Naive thymus-derived CD8-positive, alpha-beta T cell (primary cell): ENCODE data around the gene NTM. TPM values are rescaled to one million over a fixed set of nuclear protein-coding genes. Genes with fewer than 3 reads are reported as not detected.

Experiments used
- ATAC-seq, 2 donors: fragments of 150-1000 bp; cut with Tn5 transposase in 1 of 2; sonication (Bioruptor Pico), chemical (Tn5 transposase) in 1 of 2; 1 replicate in 1 of 2; 2 replicates in 1 of 2; pipeline ENCODE4 v1.10.0; 2021; ENCODE audit warnings: mild to moderate bottlenecking in 2 of 2, moderate library complexity in 2 of 2
- POLR2A ChIA-PET: fragments of 350-600 bp; sonication (Branson Sonifier 250); formaldehyde crosslinking; loops from one replicate; lab custom pipeline; 2021; ENCODE audit warnings: antibody characterized with exemption; lab: Charles Lee
- DNase-seq, 10 donors: peaks; one replicate each; pipeline versions ENCODE4 v3.0.0 to v3.0.0-alpha.2; 2020 to 2022
- H3K27ac Mint-ChIP-seq, 10 donors: one replicate each; pipeline ENCODE4 v1.8.0; 2020 to 2022; ENCODE audit warnings: mild to moderate bottlenecking in 10 of 10, mixed read lengths in 10 of 10, moderate library complexity in 4 of 10, inconsistent platforms in 1 of 10
- H3K27me3 Mint-ChIP-seq, 5 donors: one replicate each; pipeline ENCODE4 v1.8.0; 2021 to 2022; ENCODE audit warnings: mixed read lengths in 5 of 5
- H3K36me3 Mint-ChIP-seq, 3 donors: one replicate each; pipeline ENCODE4 v1.8.0; 2020 to 2022; ENCODE audit warnings: mixed read lengths in 3 of 3, mild to moderate bottlenecking in 2 of 3, inconsistent platforms in 1 of 3
- H3K4me1 Mint-ChIP-seq, 4 donors: one replicate each; pipeline ENCODE4 v1.8.0; 2021 to 2022; ENCODE audit warnings: mixed read lengths in 4 of 4
- H3K4me3 Mint-ChIP-seq, 10 donors: one replicate each; pipeline ENCODE4 v1.8.0; 2020 to 2022; ENCODE audit warnings: mild to moderate bottlenecking in 10 of 10, mixed read lengths in 10 of 10, moderate library complexity in 6 of 10, inconsistent platforms in 1 of 10
- H3K9me3 Mint-ChIP-seq, 9 donors: one replicate each; pipeline ENCODE4 v1.8.0; 2020 to 2022; ENCODE audit warnings: mixed read lengths in 9 of 9, mild to moderate bottlenecking in 3 of 9, inconsistent platforms in 1 of 9, moderate library complexity in 1 of 9
- polyA plus RNA-seq, 3 donors: library from polyadenylated mRNA; unstranded; fragments of 300-500 nt; fragmentation: Illumina TruSeq; gene quantifications; one replicate each; pipeline ENCODE4 v1.2.3, GENCODE V29; 2021
- total RNA-seq, 8 experiments: library from RNA in 2 of 8; stranded (reverse) in 2 of 8; gene quantifications; one replicate each; pipeline ENCODE4 v1.2.3 and lab custom pipeline; 2021 to 2026

NTM gene
- total and polyA plus RNA-seq, 5 experiments from 2014 or later: not detected

DNA sequence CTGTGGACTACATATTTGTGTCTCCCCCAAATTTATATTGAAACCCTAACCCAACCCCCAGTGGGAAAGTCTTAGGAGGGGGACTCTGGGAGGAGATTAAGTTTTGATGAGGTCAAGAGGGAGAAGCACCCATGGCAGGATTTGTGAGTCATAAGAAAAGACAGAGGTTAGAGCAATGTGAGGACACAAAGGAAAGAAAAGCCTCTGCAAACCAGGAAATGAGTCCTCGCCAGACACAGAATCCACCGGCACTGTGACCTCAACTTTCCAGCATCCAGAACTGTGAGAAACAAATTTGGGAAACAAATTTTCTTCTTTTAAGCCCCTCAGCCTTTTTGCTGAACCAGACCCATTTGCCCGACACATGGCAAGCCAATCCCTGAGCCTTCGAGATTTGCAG is 397.0 kb downstream of the NTM start:
- Mint-ChIP-seq H3K4me3 (no peak overlapping the region), H3K9me3 (peaks cover 0 to 7% (median 0%) of the 10 kb centered on the region in 9 donors), H3K4me1 (no peaks in the 10 kb centered on the region), H3K27ac (no peak overlapping the region), H3K36me3 (no peaks in the 10 kb centered on the region), H3K27me3 (peaks cover 0 to 13% (median 0%) of the 10 kb centered on the region in 5 donors)
- DNase-seq (no peak), ATAC-seq (no peak)
- POLR2A ChIA-PET: no interaction called here

DNA sequence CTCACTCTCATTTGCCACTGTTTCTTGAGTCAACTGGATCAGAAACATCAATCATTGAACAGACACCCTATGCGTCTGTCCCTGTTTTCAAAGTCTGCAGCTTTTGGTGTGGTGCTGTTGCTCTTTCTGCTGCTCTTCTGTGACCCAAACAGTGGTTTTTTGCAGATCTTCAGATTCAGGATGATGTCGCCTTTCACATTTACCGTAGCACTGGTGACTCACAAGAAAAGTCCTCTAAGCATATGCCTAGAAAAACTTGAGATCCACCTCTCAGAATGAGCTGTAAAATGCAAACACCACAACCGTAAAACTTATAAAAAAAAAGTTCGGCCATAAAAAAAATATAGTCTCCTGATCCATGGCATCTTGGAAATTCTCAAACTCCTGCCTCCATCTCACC is 400.4 kb downstream of the NTM start:
- peaks cover 0 to 2% (median 0%) of the 10 kb centered on the region in 3 donors for H3K36me3 Mint-ChIP-seq
- H3K27me3 Mint-ChIP-seq: peaks cover 0 to 12% (median 3%) of the 10 kb centered on the region in 5 donors
- DNase-seq (no peak), ATAC-seq (no peak)
- no peaks in the 10 kb centered on the region for H3K4me1 Mint-ChIP-seq
- H3K27ac Mint-ChIP-seq: no peak overlapping the region
- POLR2A ChIA-PET: no interaction called here
- peaks cover 0 to 7% (median 0%) of the 10 kb centered on the region in 9 donors for H3K9me3 Mint-ChIP-seq
- H3K4me3 Mint-ChIP-seq: no peak overlapping the region

DNA sequence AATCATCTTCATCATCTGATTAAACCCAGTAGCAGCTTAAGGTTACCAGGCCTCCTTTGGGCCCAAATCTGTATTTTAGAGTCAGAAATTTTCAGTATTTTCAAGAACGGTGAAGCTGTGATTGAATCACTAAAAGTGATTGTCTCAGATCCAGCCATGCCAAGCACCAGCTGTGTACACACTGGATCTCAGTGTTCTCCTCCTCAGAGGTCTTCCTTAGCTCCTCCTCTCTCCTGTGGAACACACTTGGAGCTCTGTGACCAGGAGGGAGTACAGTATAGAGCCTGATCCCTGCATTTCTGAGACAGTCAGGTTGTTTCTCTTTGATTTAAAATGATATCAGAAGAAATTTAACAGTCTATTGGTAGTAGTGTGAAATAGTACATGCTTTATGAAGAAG is 401.1 kb downstream of the NTM start:
- Mint-ChIP-seq H3K9me3 (peaks cover 0 to 7% (median 0%) of the 10 kb centered on the region in 9 donors), H3K27me3 (peaks cover 0 to 12% (median 3%) of the 10 kb centered on the region in 5 donors), H3K4me1 (no peaks in the 10 kb centered on the region), H3K36me3 (peaks cover 0 to 2% (median 0%) of the 10 kb centered on the region in 3 donors), H3K27ac (no peak overlapping the region), H3K4me3 (no peak overlapping the region)
- ATAC-seq: no peak
- no peak for DNase-seq
- POLR2A ChIA-PET: no interaction called here

DNA sequence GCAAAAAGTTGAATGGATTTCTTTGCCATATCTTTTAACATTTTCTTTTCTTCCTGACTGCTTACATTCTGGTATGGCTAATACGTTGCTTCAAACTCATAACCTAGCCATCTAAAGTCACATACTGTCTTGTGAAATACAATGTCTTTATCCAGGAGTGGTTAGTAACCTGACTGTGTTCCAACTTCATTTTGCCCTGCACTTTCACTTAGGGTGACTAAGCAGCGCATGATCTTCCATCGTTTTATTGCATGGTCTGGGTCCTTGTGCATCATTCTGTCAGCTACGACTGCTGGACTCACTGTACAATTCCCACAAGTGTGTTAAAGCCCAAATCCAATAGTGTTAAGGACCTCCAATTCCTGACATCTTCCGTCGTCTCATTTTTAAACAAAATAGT is 403.2 kb downstream of the NTM start:
- peaks cover 0 to 7% (median 0%) of the 10 kb centered on the region in 9 donors for H3K9me3 Mint-ChIP-seq
- H3K4me1 Mint-ChIP-seq: no peaks in the 10 kb centered on the region
- H3K36me3 Mint-ChIP-seq: peaks cover 0 to 2% (median 0%) of the 10 kb centered on the region in 3 donors
- H3K4me3 Mint-ChIP-seq: no peak overlapping the region
- ATAC-seq: no peak
- no peak for DNase-seq
- peaks cover 0 to 12% (median 3%) of the 10 kb centered on the region in 5 donors for H3K27me3 Mint-ChIP-seq
- H3K27ac Mint-ChIP-seq: no peak overlapping the region
- POLR2A ChIA-PET: no interaction called here

DNA sequence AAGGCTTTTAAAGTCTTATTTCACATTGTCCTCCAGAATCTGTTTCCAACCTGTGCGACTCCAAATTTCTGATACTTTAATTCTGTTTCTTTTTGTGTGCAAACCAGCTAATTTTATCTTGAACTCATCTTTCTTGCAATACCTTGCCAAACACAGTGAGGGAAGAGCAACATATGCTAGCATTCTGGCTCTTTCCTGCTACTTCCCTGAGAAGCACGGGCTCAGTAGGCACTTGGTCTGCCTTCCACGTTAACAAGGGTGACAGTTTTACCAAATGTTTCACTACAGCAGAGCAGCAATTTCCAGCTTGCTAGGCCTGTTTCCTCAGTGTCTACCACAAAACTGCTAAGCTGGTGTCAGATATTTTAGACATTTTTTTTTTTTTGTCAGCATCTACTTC is 405.8 kb downstream of the NTM start:
- Mint-ChIP-seq H3K27me3 (peaks cover 0 to 20% (median 3%) of the 10 kb centered on the region in 5 donors), H3K36me3 (peaks cover 0 to 2% (median 0%) of the 10 kb centered on the region in 3 donors), H3K4me3 (no peak overlapping the region), H3K9me3 (no peaks in the 10 kb centered on the region), H3K27ac (no peak overlapping the region), H3K4me1 (no peaks in the 10 kb centered on the region)
- ATAC-seq (no peak), DNase-seq (no peak)
- POLR2A ChIA-PET: no interaction called here

DNA sequence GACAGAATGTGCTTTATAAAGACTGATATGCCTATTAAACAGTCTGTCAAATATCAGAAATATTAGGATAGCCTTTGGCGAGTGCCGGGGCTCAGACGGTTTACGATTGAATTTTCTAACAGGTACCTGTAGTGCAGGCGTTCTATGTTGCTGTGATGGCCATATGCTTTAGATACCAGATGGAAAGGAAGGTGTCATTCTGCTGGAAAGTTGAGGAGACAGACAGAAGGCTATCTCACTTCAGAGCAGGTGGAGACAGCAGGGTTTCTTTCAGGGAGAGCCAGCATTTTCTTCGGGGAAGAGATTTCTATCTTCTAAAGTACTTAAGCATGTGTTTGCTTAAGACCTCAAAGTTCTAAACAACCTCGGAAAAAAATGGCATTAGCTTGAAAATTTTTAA is 415.4 kb downstream of the NTM start:
- Mint-ChIP-seq H3K36me3 (no peaks in the 10 kb centered on the region), H3K9me3 (peaks cover 0 to 17% (median 0%) of the 10 kb centered on the region in 9 donors), H3K4me1 (no peaks in the 10 kb centered on the region), H3K4me3 (no peak overlapping the region), H3K27ac (no peak overlapping the region), H3K27me3 (peaks cover 0 to 9% (median 2%) of the 10 kb centered on the region in 5 donors)
- ATAC-seq: no peak
- POLR2A ChIA-PET: no interaction called here
- DNase-seq: no peak

DNA sequence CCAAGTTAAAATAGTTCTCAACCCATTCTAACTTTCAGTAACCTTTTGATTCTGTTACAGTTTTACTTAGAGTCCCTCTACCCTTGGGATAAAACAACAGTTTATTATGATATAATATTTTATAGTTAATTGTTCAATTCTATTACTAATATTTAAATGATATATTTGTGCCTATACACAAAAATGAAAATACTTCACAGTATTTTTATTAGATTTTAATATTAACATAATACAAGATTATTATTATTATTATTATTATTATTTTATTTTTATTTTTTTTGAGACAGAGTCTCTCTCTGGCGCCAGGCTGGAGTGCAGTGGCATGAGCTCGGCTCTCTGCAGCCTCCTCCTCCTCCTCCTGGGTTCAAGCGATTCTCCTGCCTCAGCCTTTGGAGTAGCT is 416.7 kb downstream of the NTM start:
- Mint-ChIP-seq H3K4me3 (no peak overlapping the region), H3K36me3 (no peaks in the 10 kb centered on the region), H3K27ac (no peak overlapping the region), H3K4me1 (no peaks in the 10 kb centered on the region), H3K27me3 (peaks cover 0 to 6% (median 2%) of the 10 kb centered on the region in 5 donors), H3K9me3 (peaks cover 0 to 17% (median 0%) of the 10 kb centered on the region in 9 donors)
- DNase-seq (no peak), ATAC-seq (no peak)
- POLR2A ChIA-PET: no interaction called here

DNA sequence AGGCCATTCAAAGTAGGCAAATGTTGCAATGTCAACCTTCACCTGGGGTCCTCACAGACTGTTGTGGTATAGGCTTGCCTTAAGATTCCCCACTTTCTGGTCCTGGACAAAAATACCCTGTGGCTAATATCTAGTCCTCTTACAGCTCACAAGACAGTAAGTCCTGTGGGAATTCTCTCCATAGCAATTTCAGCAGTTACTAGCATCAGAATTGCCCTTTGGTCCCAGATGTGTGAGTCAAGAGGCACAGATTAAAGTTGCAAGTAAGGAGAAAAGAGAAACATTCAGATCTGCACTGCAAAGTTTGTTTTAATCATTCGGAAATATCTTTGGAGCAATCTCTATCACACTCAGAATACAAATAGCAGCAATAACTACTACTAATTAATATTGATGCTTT is 420.2 kb downstream of the NTM start:
- Mint-ChIP-seq H3K27ac (no peak overlapping the region), H3K27me3 (peaks cover 0 to 6% (median 1%) of the 10 kb centered on the region in 5 donors), H3K4me1 (no peaks in the 10 kb centered on the region), H3K4me3 (no peak overlapping the region), H3K36me3 (no peaks in the 10 kb centered on the region), H3K9me3 (peaks cover 0 to 19% (median 0%) of the 10 kb centered on the region in 9 donors)
- DNase-seq (no peak), ATAC-seq (no peak)
- POLR2A ChIA-PET: no interaction called here

DNA sequence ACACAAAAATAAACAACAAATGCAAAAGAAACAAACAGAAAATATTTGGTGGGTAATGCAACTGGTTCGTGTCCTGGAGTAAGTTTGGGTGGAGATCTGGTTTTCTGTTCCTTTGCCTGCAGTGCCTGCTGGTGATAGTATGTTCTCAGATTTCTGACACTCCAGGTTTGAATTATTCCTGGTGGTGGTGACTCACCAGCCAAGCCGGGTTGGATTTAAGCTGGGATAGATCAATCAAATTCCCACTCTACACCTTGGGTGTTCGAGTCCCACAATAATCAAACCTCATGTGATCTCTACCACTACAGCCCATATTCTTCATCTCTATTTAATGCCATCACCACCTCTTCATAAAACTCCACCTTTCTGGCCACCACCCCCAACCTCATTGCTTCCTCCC is 421.8 kb downstream of the NTM start:
- H3K27me3 Mint-ChIP-seq: peaks cover 0 to 12% (median 1%) of the 10 kb centered on the region in 5 donors
- H3K27ac Mint-ChIP-seq: no peak overlapping the region
- peaks cover 0 to 19% (median 0%) of the 10 kb centered on the region in 9 donors for H3K9me3 Mint-ChIP-seq
- POLR2A ChIA-PET: no interaction called here
- no peaks in the 10 kb centered on the region for H3K4me1 Mint-ChIP-seq
- DNase-seq: no peak
- ATAC-seq: no peak
- H3K4me3 Mint-ChIP-seq: no peak overlapping the region
- H3K36me3 Mint-ChIP-seq: no peaks in the 10 kb centered on the region

DNA sequence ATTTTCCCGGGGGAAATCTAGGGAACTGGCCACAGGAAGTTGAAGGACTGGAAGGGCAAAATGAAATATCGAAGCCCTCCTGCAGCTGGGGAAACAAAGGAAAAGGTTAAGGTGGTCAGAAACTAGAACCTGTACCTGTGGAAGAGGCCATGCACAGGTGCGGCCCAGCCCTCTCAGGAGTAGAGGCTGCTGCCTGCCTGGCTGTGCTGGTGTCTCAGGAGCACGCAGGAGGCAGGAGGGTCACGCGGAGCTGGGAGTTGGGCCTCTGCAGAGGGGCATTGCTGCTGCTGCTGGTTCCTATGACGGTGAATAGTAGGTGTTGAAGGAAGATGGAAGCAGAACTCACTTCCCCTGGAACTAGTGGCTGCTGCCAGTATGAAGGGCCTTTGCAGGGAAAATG is 425.7 kb downstream of the NTM start:
- POLR2A ChIA-PET: no interaction called here
- Mint-ChIP-seq H3K36me3 (no peaks in the 10 kb centered on the region), H3K27ac (no peak overlapping the region), H3K4me3 (no peak overlapping the region), H3K27me3 (peaks cover 0 to 6% (median 0%) of the 10 kb centered on the region in 5 donors), H3K9me3 (peaks cover 0 to 12% (median 0%) of the 10 kb centered on the region in 9 donors), H3K4me1 (no peaks in the 10 kb centered on the region)
- DNase-seq: no peak
- ATAC-seq: no peak

DNA sequence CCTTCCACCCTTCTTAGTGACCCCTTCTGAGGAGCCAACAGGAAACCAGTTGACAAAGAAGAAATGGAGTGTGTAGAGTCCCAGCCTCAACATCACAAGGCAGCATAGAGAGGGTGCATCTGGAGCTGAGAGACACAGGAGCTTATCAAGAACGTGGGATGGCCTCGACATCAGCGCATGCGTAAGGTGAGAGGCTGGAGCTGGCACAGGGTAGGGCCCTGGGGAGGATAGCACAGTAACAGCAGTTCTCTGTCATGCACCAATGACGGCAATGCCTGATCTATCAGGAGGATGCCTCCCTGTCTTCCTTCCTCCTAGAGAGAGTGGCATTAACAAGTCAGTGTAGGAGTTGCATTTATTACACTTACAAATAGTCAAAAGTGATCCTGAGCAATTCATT is 426.1 kb downstream of the NTM start:
- POLR2A ChIA-PET: no interaction called here
- H3K27ac Mint-ChIP-seq: no peak overlapping the region
- H3K36me3 Mint-ChIP-seq: no peaks in the 10 kb centered on the region
- no peak for ATAC-seq
- H3K27me3 Mint-ChIP-seq: peaks cover 0 to 6% (median 0%) of the 10 kb centered on the region in 5 donors
- DNase-seq: no peak
- no peaks in the 10 kb centered on the region for H3K4me1 Mint-ChIP-seq
- H3K9me3 Mint-ChIP-seq: peaks cover 0 to 12% (median 0%) of the 10 kb centered on the region in 9 donors
- H3K4me3 Mint-ChIP-seq: no peak overlapping the region

DNA sequence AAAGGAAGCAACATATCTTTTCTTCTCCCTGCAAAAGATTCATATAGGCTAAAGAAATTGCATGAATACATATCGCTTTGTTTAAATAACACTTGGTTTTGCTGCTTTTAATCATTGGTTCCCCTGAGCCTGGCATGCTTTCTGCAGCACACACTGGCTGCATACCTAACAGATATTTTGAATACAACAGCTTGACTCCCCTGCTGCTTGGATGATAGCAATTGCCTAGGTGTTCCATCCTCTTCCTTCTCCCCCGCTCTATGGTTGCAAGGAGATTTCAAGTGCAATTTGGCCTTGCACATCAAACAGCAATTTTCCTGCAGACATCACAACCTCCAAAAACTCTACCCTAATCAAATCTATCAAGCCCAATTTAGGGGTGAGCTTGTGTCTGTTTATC is 430.0 kb downstream of the NTM start:
- ATAC-seq (no peak), DNase-seq (no peak)
- Mint-ChIP-seq H3K4me1 (peaks cover 0 to 1% (median 0%) of the 10 kb centered on the region in 4 donors), H3K27ac (no peak overlapping the region), H3K36me3 (no peaks in the 10 kb centered on the region), H3K9me3 (peaks cover 0 to 21% (median 0%) of the 10 kb centered on the region in 9 donors), H3K4me3 (no peak overlapping the region), H3K27me3 (peaks cover 0 to 19% (median 2%) of the 10 kb centered on the region in 5 donors)
- POLR2A ChIA-PET: no interaction called here

DNA sequence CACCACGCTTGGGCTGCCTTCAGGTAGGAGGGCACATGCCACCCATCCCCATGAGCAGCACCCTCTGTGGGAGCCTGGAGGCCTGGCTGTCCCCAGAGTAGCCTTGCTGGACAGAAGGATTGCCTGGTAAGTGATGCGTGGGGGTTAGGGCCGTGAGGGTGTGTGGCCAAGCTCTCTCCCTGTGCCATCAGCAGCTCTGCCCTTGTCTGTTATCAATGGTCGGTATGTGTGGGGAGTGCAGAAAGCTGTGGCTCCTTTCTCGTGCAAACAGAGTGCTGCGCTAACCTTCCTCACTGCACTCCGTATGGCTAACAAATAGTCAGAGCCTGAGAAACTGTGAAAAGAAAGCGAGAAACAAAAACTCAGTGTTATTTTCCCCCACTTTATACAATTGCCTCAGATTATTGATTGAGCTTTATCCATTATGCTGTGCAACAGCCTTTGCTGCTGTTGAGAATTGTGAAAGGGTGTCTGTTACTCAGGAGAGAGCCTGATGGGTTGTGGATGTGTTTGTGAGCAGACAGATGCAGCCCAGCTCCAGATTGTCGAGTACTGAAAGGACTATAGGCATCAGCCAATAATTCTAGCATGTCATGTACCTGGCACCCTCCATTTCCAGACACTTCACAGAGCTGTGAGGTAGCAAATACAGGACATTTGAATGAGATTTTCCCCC is 432.2 kb downstream of the NTM start:
- Mint-ChIP-seq H3K27ac (no peak overlapping the region), H3K9me3 (peaks cover 0 to 21% (median 0%) of the 10 kb centered on the region in 9 donors), H3K4me3 (no peak overlapping the region), H3K27me3 (peaks cover 0 to 15% (median 2%) of the 10 kb centered on the region in 5 donors), H3K4me1 (peaks cover 0 to 1% (median 0%) of the 10 kb centered on the region in 4 donors), H3K36me3 (no peaks in the 10 kb centered on the region)
- no peak for ATAC-seq
- POLR2A ChIA-PET: no interaction called here
- no peak for DNase-seq
